H1 (cell line): Measurements from ENCODE around the gene SLC4A1AP. TPM values are rescaled to one million over a fixed set of nuclear protein-coding genes. Genes with fewer than 3 reads are reported as not detected.

ENCODE experiments used
- CTCF ChIA-PET: fragments of 300-600 bp; sonication (Branson Sonifier 250); formaldehyde crosslinking; loops from one replicate; lab custom pipeline; 2021; ENCODE audit not compliant: partially characterized antibody; lab: Charles Lee
- POLR2A ChIA-PET: fragments of 300-600 bp; sonication (Branson Sonifier 250); formaldehyde crosslinking; loops from one replicate; lab custom pipeline; 2021; ENCODE audit warnings: inconsistent platforms; ENCODE audit not compliant: partially characterized antibody; lab: Charles Lee
- DNase-seq, 2 experiments: peaks; one replicate each; pipeline versions ENCODE4 v3.0.0 to v3.0.0-alpha.2; 2010 to 2022; ENCODE audit warnings: low spot score in 2 of 2, low read depth in 1 of 2, mixed read lengths in 1 of 2
- FAIRE-seq: peaks from 2 replicates; lab custom pipeline; 2011; peaks lifted over from hg19 to GRCh38; lab: Jason Lieb, UNC
- H2AFZ ChIP-seq: 2 replicates; pipeline ENCODE4 v1.8.1; 2012; ENCODE audit warnings: low read length, inconsistent platforms
- H2AK5ac ChIP-seq: 2 replicates; pipeline ENCODE4 v1.6.1; 2013; ENCODE audit warnings: low read depth, low read length
- H2BK120ac ChIP-seq: replicated peaks from 2 replicates; pipeline ENCODE3; 2013; ENCODE audit warnings: low read depth, low read length, inconsistent platforms
- H2BK12ac ChIP-seq: 2 replicates; pipeline ENCODE4 v1.6.1; 2013; ENCODE audit warnings: low read depth, low read length
- H2BK15ac ChIP-seq: 2 replicates; pipeline ENCODE4 v1.6.1; 2013; ENCODE audit warnings: low read length
- H2BK20ac ChIP-seq: 2 replicates; pipeline ENCODE4 v1.6.1; 2013; ENCODE audit warnings: low read length
- H2BK5ac ChIP-seq: 2 replicates; pipeline ENCODE4 v1.6.1; 2013; ENCODE audit warnings: low read depth, low read length
- H3K14ac ChIP-seq: 2 replicates; pipeline ENCODE4 v1.6.1; 2013; ENCODE audit warnings: inconsistent platforms; ENCODE audit not compliant: insufficient read length
- H3K18ac ChIP-seq: 2 replicates; pipeline ENCODE4 v1.6.1; 2013; ENCODE audit warnings: low read length; ENCODE audit errors: extremely low read depth
- H3K23ac ChIP-seq: 2 replicates; pipeline ENCODE4 v1.6.1; 2013; ENCODE audit warnings: inconsistent platforms; ENCODE audit not compliant: insufficient read length
- H3K23me2 ChIP-seq: 2 replicates; pipeline ENCODE4 v1.6.1; 2013; ENCODE audit warnings: low read depth, low read length
- H3K27ac ChIP-seq: 2 replicates; pipeline ENCODE4 v1.6.1; 2011; ENCODE audit warnings: low read depth, low read length, inconsistent platforms
- H3K27me3 ChIP-seq, 4 experiments: replicated peaks in 1 of 4; 1 replicate in 1 of 4; 2 replicates in 3 of 4; pipeline versions ENCODE4 v1.6.1 to v1.8.1; 2011 to 2013; ENCODE audit warnings: low read length in 3 of 4, mild to moderate bottlenecking in 3 of 4, inconsistent platforms in 2 of 4, mixed read lengths in 2 of 4, moderate library complexity in 1 of 4; ENCODE audit not compliant: control insufficient read depth in 3 of 4, insufficient read depth in 3 of 4; ENCODE audit errors: extremely low read depth in 1 of 4
- H3K36me3 ChIP-seq, 4 experiments: 2 replicates each; pipeline versions ENCODE4 v1.6.1 to v1.8.1; 2011 to 2013; ENCODE audit warnings: mild to moderate bottlenecking in 4 of 4, low read length in 3 of 4, moderate library complexity in 2 of 4, control low read depth in 1 of 4, inconsistent platforms in 1 of 4; ENCODE audit not compliant: insufficient read depth in 4 of 4, control insufficient read depth in 2 of 4
- H3K4ac ChIP-seq: replicated peaks from 2 replicates; pipeline ENCODE3; 2013; ENCODE audit warnings: low read length, low read depth, mixed read lengths, inconsistent platforms; ENCODE audit not compliant: insufficient read length
- H3K4me1 ChIP-seq, 4 experiments: replicated peaks in 1 of 4; 1 replicate in 1 of 4; 2 replicates in 3 of 4; pipeline versions ENCODE4 v1.6.1 to v1.8.1; 2011 to 2013; ENCODE audit warnings: low read length in 3 of 4, inconsistent platforms in 2 of 4, mixed read lengths in 1 of 4; ENCODE audit not compliant: insufficient read depth in 4 of 4, control insufficient read depth in 3 of 4
- H3K4me2 ChIP-seq, 2 experiments: 2 replicates each; pipeline versions ENCODE4 v1.6.1 to v1.8.1; 2011 to 2013; ENCODE audit warnings: low read depth in 2 of 2, low read length in 2 of 2, control low read depth in 1 of 2, inconsistent platforms in 1 of 2, mild to moderate bottlenecking in 1 of 2; ENCODE audit not compliant: insufficient read depth in 1 of 2
- H3K4me3 ChIP-seq, 4 experiments: fragments of 200-600, 300-600 bp in 1 of 4; sonication (generic), shearing (Covaris generic), sonication (Bioruptor Twin) in 1 of 4; 2 replicates each; pipeline versions ENCODE4 v1.5.1 to v1.8.1; 2011 to 2016; ENCODE audit warnings: low read length in 4 of 4, low read depth in 3 of 4, control low read depth in 2 of 4, inconsistent platforms in 2 of 4, mild to moderate bottlenecking in 2 of 4, mixed read lengths in 1 of 4, moderate library complexity in 1 of 4; ENCODE audit not compliant: insufficient read depth in 2 of 4; ENCODE audit errors: extremely low read depth in 1 of 4
- H3K56ac ChIP-seq: replicated peaks from 2 replicates; pipeline ENCODE3; 2013; ENCODE audit warnings: low read depth, mild to moderate bottlenecking, mixed read lengths, low read length, inconsistent platforms; ENCODE audit not compliant: insufficient read length
- H3K79me1 ChIP-seq: 2 replicates; pipeline ENCODE4 v1.6.1; 2013; ENCODE audit warnings: low read depth, low read length, control low read depth
- H3K79me2 ChIP-seq, 2 experiments: 2 replicates each; pipeline versions ENCODE4 v1.6.1 to v1.8.1; 2012 to 2013; ENCODE audit warnings: low read length in 2 of 2, mild to moderate bottlenecking in 2 of 2, inconsistent platforms in 1 of 2; ENCODE audit not compliant: insufficient read depth in 2 of 2, control insufficient read depth in 1 of 2
- H3K9ac ChIP-seq, 4 experiments: replicated peaks in 1 of 4; 1 replicate in 1 of 4; 2 replicates in 3 of 4; pipeline versions ENCODE4 v1.6.1 to v1.8.1; 2011 to 2013; ENCODE audit warnings: low read depth in 3 of 4, low read length in 3 of 4, control low read depth in 2 of 4, mild to moderate bottlenecking in 2 of 4, moderate library complexity in 2 of 4, inconsistent platforms in 1 of 4; ENCODE audit errors: extremely low read depth in 1 of 4
- H3K9me3 ChIP-seq, 2 experiments: 2 replicates each; pipeline versions ENCODE4 v1.6.1 to v1.8.1; 2012 to 2013; ENCODE audit warnings: mild to moderate bottlenecking in 2 of 2, moderate library complexity in 2 of 2, control low read depth in 1 of 2, inconsistent platforms in 1 of 2, low read depth in 1 of 2, low read length in 1 of 2, mixed read lengths in 1 of 2; ENCODE audit not compliant: insufficient read depth in 2 of 2
- H4K20me1 ChIP-seq, 2 experiments: replicated peaks in 1 of 2; 2 replicates each; pipeline versions ENCODE3 to v1.8.1; 2011 to 2013; ENCODE audit warnings: inconsistent platforms in 2 of 2, low read length in 2 of 2, mild to moderate bottlenecking in 1 of 2; ENCODE audit not compliant: insufficient read depth in 2 of 2, control insufficient read depth in 1 of 2
- H4K5ac ChIP-seq: 2 replicates; pipeline ENCODE4 v1.6.1; 2013; ENCODE audit warnings: low read length, low read depth, mixed read lengths, inconsistent platforms; ENCODE audit not compliant: insufficient read length
- H4K8ac ChIP-seq: 2 replicates; pipeline ENCODE4 v1.8.0; 2013; ENCODE audit warnings: mild to moderate bottlenecking, moderate library complexity, low read length, inconsistent platforms; ENCODE audit not compliant: insufficient read depth; ENCODE audit errors: extremely low read depth
- H4K91ac ChIP-seq: replicated peaks from 2 replicates; pipeline ENCODE3; 2013; ENCODE audit warnings: low read length, mixed read lengths, inconsistent platforms; ENCODE audit not compliant: insufficient read length
- EP300 ChIP-seq, 2 experiments: IDR thresholded peaks; 1 replicate in 1 of 2; 2 replicates in 1 of 2; pipeline ENCODE4 v1.6.1; 2011 to 2012; ENCODE audit warnings: low read depth in 2 of 2, low read length in 2 of 2, mild to moderate bottlenecking in 2 of 2, borderline replicate concordance in 1 of 2, inconsistent platforms in 1 of 2, moderate library complexity in 1 of 2
- FOSL1 ChIP-seq: IDR thresholded peaks from 2 replicates; pipeline ENCODE4 v1.6.1; 2011; ENCODE audit warnings: mild to moderate bottlenecking, low read depth, low read length, moderate library complexity; ENCODE audit not compliant: insufficient read depth
- RNF2 ChIP-seq: fragments of 200-900, 300-1000 bp; sonication (generic); IDR thresholded peaks from 2 replicates; pipeline ENCODE4 v1.7.1; 2016; ENCODE audit warnings: borderline replicate concordance, low read depth, mild to moderate bottlenecking, antibody characterized with exemption, low read length; ENCODE audit not compliant: poor library complexity, severe bottlenecking; ENCODE audit errors: missing control alignments
- TBP ChIP-seq: IDR thresholded peaks from 2 replicates; pipeline ENCODE4 v1.6.1; 2011; ENCODE audit warnings: low read depth, low read length, improper control_type of control experiment
- WGBS, 2 experiments: shearing (Covaris generic) in 1 of 2; methylation state at CpG; one replicate each; pipeline versions ENCODE4 v1.1.6 to v1.1.7; 2013 to 2015; ENCODE audit warnings: low lambda C conversion rate in 2 of 2, mixed read lengths in 2 of 2, inconsistent platforms in 1 of 2, low coverage in 1 of 2, missing lambda C conversion rate in 1 of 2; ENCODE audit not compliant: insufficient replicate concordance in 2 of 2, insufficient coverage in 1 of 2, insufficient read length in 1 of 2; ENCODE audit errors: extremely low coverage in 1 of 2, missing lambda C conversion rate in 1 of 2; 5-methylcytosine and 5-hydroxymethylcytosine counted together
- polyA plus RNA-seq, 7 experiments: library from polyadenylated mRNA; depleted of rRNA in 3 of 7; stranded (reverse) in 5 of 7; unstranded in 2 of 7; fragments of >200 nt in 5 of 7; fragments of 200-250 nt in 2 of 7; gene quantifications; 1 replicate in 5 of 7; 2 replicates in 1 of 7; 4 replicates in 1 of 7; pipeline versions ENCODE4 v1.2.1 to v1.2.3, GENCODE V29; 2011 to 2013; ENCODE audit warnings: missing spikeins in 2 of 7, mixed read lengths in 2 of 7
- total RNA-seq: library from RNA; stranded (reverse); fragmentation: NEBNext Ultra II Directional; extraction: Animal tissue kit (Norgen Biotek cat#: 25700); gene quantifications from 2 replicates; pipeline ENCODE4 v1.2.1, GENCODE V29; 2021

SLC4A1AP gene
- total and polyA plus RNA-seq, 2 of the 8 experiments (the other 6 are each of a cell fraction or from before 2014, with no cell fraction given): 8.1 to 18.4 TPM

DNA sequence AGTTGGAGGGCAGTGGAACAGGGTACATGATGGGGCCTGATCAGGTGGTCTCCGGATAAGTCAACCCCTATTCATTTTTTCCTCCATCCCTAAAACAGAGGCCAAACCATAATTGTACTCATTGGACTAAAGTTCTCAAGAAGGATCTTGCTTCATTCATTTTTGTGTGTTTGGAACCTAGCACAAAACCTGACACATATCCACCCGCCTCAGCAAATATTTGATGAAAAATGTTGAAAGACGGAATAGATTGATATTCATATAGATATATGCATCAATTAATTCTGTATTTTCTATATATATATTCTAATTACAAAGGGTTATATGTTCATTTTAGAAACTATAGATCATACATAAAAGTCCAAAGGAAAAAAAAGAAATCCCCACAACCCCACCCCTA is 21.9 kb downstream of the SLC4A1AP start:
- H3K23ac ChIP-seq: no peak overlapping the region
- H2AFZ ChIP-seq: no peak overlapping the region
- no peaks in the 10 kb centered on the region for H3K27me3 ChIP-seq
- CTCF ChIA-PET: no interaction called here
- no peak overlapping the region for H2BK12ac ChIP-seq
- no peak overlapping the region for H2BK20ac ChIP-seq
- POLR2A ChIA-PET: no interaction called here
- no peak overlapping the region for H3K56ac ChIP-seq
- H3K36me3 ChIP-seq: peaks cover 5 to 19% (median 10%) of the 10 kb centered on the region in 4 experiments
- TF ChIP-seq EP300 (IDR thresholded peaks at IDR 0.05; ENCODE audit: borderline replicate concordance in 1 of 2, low read depth in 2 of 2, low read length in 2 of 2): no peak
- no peak for TF ChIP-seq TBP
- TF ChIP-seq RNF2: no peak
- no peak for TF ChIP-seq FOSL1
- no peaks in the 10 kb centered on the region; the same call in 1 of the 2 replicates for H3K23me2 ChIP-seq
- no peak overlapping the region for H2BK120ac ChIP-seq
- H3K27ac ChIP-seq: no peak overlapping the region
- H4K91ac ChIP-seq: no peak overlapping the region
- H3K9me3 ChIP-seq: no peaks in the 10 kb centered on the region
- H2AK5ac ChIP-seq: no peak overlapping the region
- peaks cover 0 to 3% of the 10 kb centered on the region in 2 experiments for H4K20me1 ChIP-seq
- H4K8ac ChIP-seq: no peak overlapping the region
- H3K18ac ChIP-seq: no peak overlapping the region
- H3K79me2 ChIP-seq: no peaks in the 10 kb centered on the region
- no peak overlapping the region for H3K4me2 ChIP-seq
- FAIRE-seq (no peak), DNase-seq (no peak)
- H2BK15ac ChIP-seq: no peak overlapping the region
- H3K9ac ChIP-seq: no peak overlapping the region
- no peak overlapping the region for H4K5ac ChIP-seq
- no peak overlapping the region for H3K4ac ChIP-seq
- no peak overlapping the region for H3K14ac ChIP-seq
- H2BK5ac ChIP-seq: no peak overlapping the region
- no peak overlapping the region for H3K4me3 ChIP-seq
- WGBS, 2 experiments: 95% methylated on average over 3 of the region's 3 CpGs; no CpG with 5 or more reads in 1 of the 2 experiments
- H3K79me1 ChIP-seq: no peaks in the 10 kb centered on the region
- H3K4me1 ChIP-seq: no peaks in the 10 kb centered on the region
